ENCODE data around the gene ACTL8.
"Not testable (repeated sequence)": the region's sequence is repeated elsewhere in the genome, so short reads cannot be mapped to it uniquely, and the experiment has no call there.

ACTL8 gene

GRCh38 chr1:17743925-17744324 is 11.2 kb upstream of the ACTL8 start:
- no peak overlapping the region for H3K4me3 ChIP-seq (IDR thresholded peaks at IDR 0.05; ENCODE audit: insufficient read depth, low read depth, low read length)
- H3K9ac ChIP-seq, result no peak overlapping the region
- TF ChIP-seq CTCF (conservative IDR thresholded peaks at IDR 0.05; ENCODE audit: low read depth, low read length), result no peak
- no peaks in the 10 kb centered on the region for H3K79me2 ChIP-seq (ENCODE audit: insufficient read depth, low read depth)
- H3K27me3 ChIP-seq (ENCODE audit: insufficient read depth, low read depth), result peaks cover 19% of the 10 kb centered on the region; the same call in 1 of the 2 replicates
- H3K27ac ChIP-seq, result no peak overlapping the region
- H3K4me1 ChIP-seq (ENCODE audit: low read depth, poor library complexity, severe bottlenecking), result no peaks in the 10 kb centered on the region
- H4K20me1 ChIP-seq (ENCODE audit: insufficient read depth), result no peaks in the 10 kb centered on the region
- no peaks in the 10 kb centered on the region for H3K36me3 ChIP-seq (ENCODE audit: insufficient read depth)
- no peak overlapping the region for H2AFZ ChIP-seq (ENCODE audit: low read depth)
- H3K4me2 ChIP-seq, result no peak overlapping the region

GRCh38 chr1:17744666-17745478 is 10.3 kb upstream of the ACTL8 start:
- H3K27me3 ChIP-seq (ENCODE audit: insufficient read depth, low read depth), result peaks cover 19% of the 10 kb centered on the region; the same call in 1 of the 2 replicates
- TF ChIP-seq CTCF (conservative IDR thresholded peaks at IDR 0.05; ENCODE audit: low read depth, low read length), result no peak
- no peaks in the 10 kb centered on the region for H4K20me1 ChIP-seq (ENCODE audit: insufficient read depth)

GRCh38 chr1:17745479-17745955 is 9.6 kb upstream of the ACTL8 start:
- H3K36me3 ChIP-seq (ENCODE audit: insufficient read depth), result no peaks in the 10 kb centered on the region
- H3K9ac ChIP-seq, result no peak overlapping the region
- H3K79me2 ChIP-seq (ENCODE audit: insufficient read depth, low read depth), result no peaks in the 10 kb centered on the region
- no peak for TF ChIP-seq CTCF (conservative IDR thresholded peaks at IDR 0.05; ENCODE audit: low read depth, low read length)
- no peak overlapping the region for H2AFZ ChIP-seq (ENCODE audit: low read depth)
- no peak overlapping the region for H3K4me3 ChIP-seq (IDR thresholded peaks at IDR 0.05; ENCODE audit: insufficient read depth, low read depth, low read length)
- no peaks in the 10 kb centered on the region for H4K20me1 ChIP-seq (ENCODE audit: insufficient read depth)
- peaks cover 19% of the 10 kb centered on the region; the same call in 1 of the 2 replicates for H3K27me3 ChIP-seq (ENCODE audit: insufficient read depth, low read depth)
- no peak overlapping the region for H3K27ac ChIP-seq
- H3K4me1 ChIP-seq (ENCODE audit: low read depth, poor library complexity, severe bottlenecking), result no peaks in the 10 kb centered on the region
- no peak overlapping the region for H3K4me2 ChIP-seq

More at GRCh38 chr1:17744666-17745478, 10.3 kb upstream of the ACTL8 start:
- Histone ChIP-seq H3K4me3 (IDR thresholded peaks at IDR 0.05; ENCODE audit: insufficient read depth, low read depth, low read length) (no peak overlapping the region), H2AFZ (ENCODE audit: low read depth) (no peak overlapping the region), H3K9ac (no peak overlapping the region), H3K36me3 (ENCODE audit: insufficient read depth) (no peaks in the 10 kb centered on the region), H3K4me1 (ENCODE audit: low read depth, poor library complexity, severe bottlenecking) (no peaks in the 10 kb centered on the region), H3K27ac (no peak overlapping the region), H3K79me2 (ENCODE audit: insufficient read depth, low read depth) (no peaks in the 10 kb centered on the region), H3K4me2 (no peak overlapping the region)

GRCh38 chr1:17746281-17746680 is 8.9 kb upstream of the ACTL8 start:
- not testable (repeated sequence) for H3K4me3 ChIP-seq (IDR thresholded peaks at IDR 0.05; ENCODE audit: insufficient read depth, low read depth, low read length); H2AFZ ChIP-seq (ENCODE audit: low read depth); H3K4me2 ChIP-seq; H3K9ac ChIP-seq; H4K20me1 ChIP-seq (ENCODE audit: insufficient read depth); H3K79me2 ChIP-seq (ENCODE audit: insufficient read depth, low read depth); H3K27ac ChIP-seq; H3K36me3 ChIP-seq (ENCODE audit: insufficient read depth); H3K4me1 ChIP-seq (ENCODE audit: low read depth, poor library complexity, severe bottlenecking)
- peaks cover 19% of the 10 kb centered on the region; the same call in 1 of the 2 replicates for H3K27me3 ChIP-seq (ENCODE audit: insufficient read depth, low read depth)

- Histone ChIP-seq H3K9ac (no peak overlapping the region), H3K4me2 (no peak overlapping the region), H3K79me2 (ENCODE audit: insufficient read depth, low read depth) (no peaks in the 10 kb centered on the region), H3K27ac (no peak overlapping the region), H4K20me1 (ENCODE audit: insufficient read depth) (no peaks in the 10 kb centered on the region), H3K27me3 (ENCODE audit: insufficient read depth, low read depth) (peaks cover 16% of the 10 kb centered on the region; the same call in 1 of the 2 replicates), H3K4me3 (IDR thresholded peaks at IDR 0.05; ENCODE audit: insufficient read depth, low read depth, low read length) (no peak overlapping the region), H3K4me1 (ENCODE audit: low read depth, poor library complexity, severe bottlenecking) (no peaks in the 10 kb centered on the region), H2AFZ (ENCODE audit: low read depth) (no peak overlapping the region), H3K36me3 (ENCODE audit: insufficient read depth) (no peaks in the 10 kb centered on the region)
- no peak for TF ChIP-seq CTCF (conservative IDR thresholded peaks at IDR 0.05; ENCODE audit: low read depth, low read length)
These were observed 8.2 kb upstream of the ACTL8 start for GRCh38 chr1:17746920-17747319.

Measured in KMS-11 (cell line).